ENCODE data around the gene RHEB. TPM values are rescaled to one million over a fixed set of nuclear protein-coding genes. Genes with fewer than 3 reads are reported as not detected.

Gene RHEB
- total and polyA plus RNA-seq, 2 donors (not counting 1 experiment from before 2014, with no cell fraction given), result 9.3 to 40.3 TPM

- no peak overlapping the region for H2AFZ ChIP-seq (ENCODE audit: insufficient read depth, low read depth, low read length, poor library complexity, severe bottlenecking)
- WGBS (ENCODE audit: insufficient coverage), result 99% methylated on average over 9 of the region's 9 CpGs
Measured at GRCh38 chr7:151449990-151450389, 69.7 kb downstream of the RHEB start.

More at GRCh38 chr7:151449990-151450389, 69.7 kb downstream of the RHEB start:
- H3K4me2 ChIP-seq (replicated peaks; ENCODE audit: low read depth, low read length, poor library complexity, severe bottlenecking), result no peak overlapping the region
- DNase-seq, result no peak
- H3K9ac ChIP-seq (ENCODE audit: low read length), result no peak overlapping the region
- H3K36me3 ChIP-seq (replicated peaks in 1 of 2; ENCODE audit: control extremely low read depth in 1 of 2, control insufficient read depth in 1 of 2, extremely low read depth in 1 of 2, insufficient read depth in 2 of 2, low read length in 1 of 2), result no peaks in the 10 kb centered on the region
- H3K79me2 ChIP-seq (ENCODE audit: control insufficient read depth, insufficient read depth, low read length), result no peaks in the 10 kb centered on the region
- peaks cover 0 to 8% (median 2%) of the 10 kb centered on the region in 4 experiments for H3K27me3 ChIP-seq (replicated peaks in 1 of 4; ENCODE audit: control extremely low read depth in 1 of 4, control insufficient read depth in 3 of 4, insufficient read depth in 4 of 4, low read length in 3 of 4)
- peaks cover 34% of the 10 kb centered on the region for H3K27me3 Mint-ChIP-seq
- H3K9me3 Mint-ChIP-seq (ENCODE audit: insufficient read depth), result no peaks in the 10 kb centered on the region
- no peak overlapping the region for H3K27ac Mint-ChIP-seq
- H4K20me1 ChIP-seq (ENCODE audit: control insufficient read depth, insufficient read depth, low read length, poor library complexity, severe bottlenecking), result no peaks in the 10 kb centered on the region
- H3K4me1 ChIP-seq (ENCODE audit: control insufficient read depth in 2 of 2, insufficient read depth in 2 of 2, low read length in 2 of 2), result peaks cover 0 to 8% of the 10 kb centered on the region in 2 donors
- no peak for TF ChIP-seq EZH2 (IDR thresholded peaks at IDR 0.05; ENCODE audit: borderline replicate concordance, insufficient read depth, low read depth, low read length, poor library complexity, severe bottlenecking)
- TF ChIP-seq CTCF (IDR thresholded peaks at IDR 0.05), result no peak
- ATAC-seq (ENCODE audit: low read depth), result no peak
- no peak overlapping the region for H3K4me3 ChIP-seq (ENCODE audit: control extremely low read depth in 1 of 5, extremely low read depth in 1 of 5, insufficient read depth in 1 of 5, low read depth in 2 of 5, low read length in 4 of 5)
- POLR2A ChIA-PET, result no interaction called here
- no peaks in the 10 kb centered on the region for H3K9me3 ChIP-seq (ENCODE audit: control extremely low read depth in 1 of 3, control insufficient read depth in 2 of 3, insufficient read depth in 1 of 3, low read length in 2 of 3)
- no peak overlapping the region for H3K27ac ChIP-seq (ENCODE audit: low read length in 2 of 2)
- intact Hi-C loops (cut with micrococcal nuclease), result loop anchor here (5.0 kb wide), 1 partner anchor 307 kb away; no protein-coding TSS in a partner anchor
- no peaks in the 10 kb centered on the region for H3K4me1 Mint-ChIP-seq
- CTCF ChIA-PET, result interaction anchor here (1.0 to 12.6 kb wide), 10 partner anchors 7 to 310 kb away, joined by 3 to 230 read pairs (median 11); no protein-coding TSS in a partner anchor
- H3K4me3 Mint-ChIP-seq, result no peak overlapping the region
